HepG2 (cell line): ENCODE results near the gene HSPB9. TPM values are rescaled to one million over a fixed set of nuclear protein-coding genes. Genes with fewer than 3 reads are reported as not detected.
A peak's percentile ranks its signal among the peaks of the same experiment; 100 is the strongest.

Experiments
- ATAC-seq: fragments of 200-7000 bp; cut with Tn5 transposase; 3 replicates; pipeline ENCODE4 v1.9.1; 2020; ENCODE audit warnings: mild to moderate bottlenecking, moderate library complexity
- BruUV-seq: library from RNA; stranded (reverse); fragments of 400-500 nt; replicated peaks from 2 replicates; lab custom pipeline; 2021; lab: Mats Ljungman, UMichigan
- CTCF ChIA-PET: fragments of 300-600 bp; formaldehyde crosslinking; extraction: SDS; loops from one replicate; lab custom pipeline; 2021; ENCODE audit warnings: low total read pairs, inconsistent platforms, low intra/inter-chr PET ratio; lab: Yijun Ruan, JAX
- POLR2A ChIA-PET: fragments of 350-600 bp; sonication (Branson Sonifier 250); formaldehyde crosslinking; loops from one replicate; lab custom pipeline; 2020; ENCODE audit warnings: antibody characterized with exemption, inconsistent platforms; lab: Yijun Ruan, JAX
- DNase-seq: peaks from one replicate; pipeline ENCODE4 v3.0.0-alpha.2; 2015; ENCODE audit warnings: low spot score
- FAIRE-seq: peaks from 3 replicates; lab custom pipeline; 2011; peaks lifted over from hg19 to GRCh38; lab: Jason Lieb, UNC
- H2AFZ ChIP-seq: one replicate; pipeline ENCODE4 v1.6.1; 2011; ENCODE audit warnings: low read length, inconsistent platforms
- H3K27ac ChIP-seq: fragments of 300-600 bp; 3 replicates; pipeline ENCODE4 v1.8.0; 2011; ENCODE audit warnings: mixed run types, mild to moderate bottlenecking, mixed read lengths, low read length, inconsistent platforms; ENCODE audit not compliant: insufficient read depth; ENCODE audit errors: extremely low read length
- H3K27me3 ChIP-seq, 2 experiments: fragments of 200-600 bp in 1 of 2; 2 replicates in 1 of 2; 3 replicates in 1 of 2; pipeline versions ENCODE4 v1.6.0 to v1.8.0; 2011; ENCODE audit warnings: low read length in 2 of 2, mild to moderate bottlenecking in 2 of 2, moderate library complexity in 2 of 2, inconsistent platforms in 1 of 2; ENCODE audit not compliant: insufficient read depth in 2 of 2, control insufficient read depth in 1 of 2
- H3K36me3 ChIP-seq, 2 experiments: fragments of 200-600 bp in 1 of 2; replicated peaks in 1 of 2; 2 replicates in 1 of 2; 3 replicates in 1 of 2; pipeline versions ENCODE4 v1.5.1 to v1.8.0; 2011; ENCODE audit warnings: low read length in 2 of 2, inconsistent platforms in 1 of 2; ENCODE audit not compliant: insufficient read depth in 2 of 2, control insufficient read depth in 1 of 2
- H3K4me1 ChIP-seq: 2 replicates; pipeline ENCODE4 v1.5.1; 2012; ENCODE audit warnings: low read length, inconsistent platforms; ENCODE audit not compliant: insufficient read depth
- H3K4me2 ChIP-seq: 2 replicates; pipeline ENCODE4 v1.6.0; 2011; ENCODE audit warnings: low read depth, low read length, inconsistent platforms
- H3K4me3 ChIP-seq, 3 experiments: fragments of 200-600 bp in 1 of 3; sonication (generic), shearing (Covaris generic) in 1 of 3; replicated peaks in 1 of 3; 2 replicates each; pipeline ENCODE4 v1.5.1; 2011 to 2016; ENCODE audit warnings: low read length in 3 of 3, inconsistent platforms in 2 of 3, low read depth in 2 of 3, mild to moderate bottlenecking in 2 of 3, control low read depth in 1 of 3, mixed read lengths in 1 of 3; ENCODE audit not compliant: insufficient read depth in 1 of 3
- H3K79me2 ChIP-seq: one replicate; pipeline ENCODE4 v1.6.1; 2011; ENCODE audit warnings: low read length, inconsistent platforms; ENCODE audit not compliant: insufficient read depth
- H3K9ac ChIP-seq: 2 replicates; pipeline ENCODE4 v1.6.0; 2011; ENCODE audit warnings: mild to moderate bottlenecking, low read depth, low read length, inconsistent platforms; ENCODE audit not compliant: insufficient read depth
- H3K9me3 ChIP-seq: 2 replicates; pipeline ENCODE4 v1.5.1; 2012; ENCODE audit warnings: mild to moderate bottlenecking, low read length
- H4K20me1 ChIP-seq: 2 replicates; pipeline ENCODE4 v1.6.0; 2011; ENCODE audit warnings: inconsistent platforms, mild to moderate bottlenecking, low read length, moderate library complexity; ENCODE audit not compliant: insufficient read depth
- IRX3 ChIP-seq: sonication (generic); formaldehyde crosslinking; IDR thresholded peaks from 2 replicates; pipeline ENCODE4 v1.8.1; 2023; ENCODE audit warnings: mild to moderate bottlenecking, low read depth, missing genetic modification reagents, borderline replicate concordance
- KAT8 ChIP-seq: IDR thresholded peaks from 2 replicates; pipeline ENCODE4 v1.6.1; 2016; ENCODE audit warnings: missing genetic modification reagents, missing compliant biosample characterization
- LCORL ChIP-seq, 2 experiments: fragments of 450-650 bp in 1 of 2; sonication (generic) in 1 of 2; formaldehyde crosslinking in 1 of 2; IDR thresholded peaks; 2 replicates each; pipeline versions ENCODE4 v1.5.0 to v1.6.1; 2017 to 2020; ENCODE audit warnings: antibody characterized with exemption in 1 of 2, missing genetic modification reagents in 1 of 2
- MEIS1 ChIP-seq: sonication (generic); formaldehyde crosslinking; IDR thresholded peaks from 2 replicates; pipeline ENCODE4 v1.9.0; 2021; ENCODE audit warnings: mild to moderate bottlenecking, missing genetic modification reagents, moderate library complexity, borderline replicate concordance
- STAG1 ChIP-seq: sonication (generic); formaldehyde crosslinking; IDR thresholded peaks from 2 replicates; pipeline ENCODE4 v1.4.0; 2020; ENCODE audit warnings: missing genetic modification reagents
- TEAD3 ChIP-seq: optimal IDR thresholded peaks from 2 replicates; pipeline ENCODE3; 2016; ENCODE audit warnings: borderline replicate concordance
- ZNF430 ChIP-seq: sonication (generic); formaldehyde crosslinking; IDR thresholded peaks from 2 replicates; pipeline ENCODE4 v1.9.0; 2021; ENCODE audit warnings: mild to moderate bottlenecking, missing genetic modification reagents
- WGBS: methylation state at CpG from one replicate; pipeline ENCODE4 v1.1.6; 2017; ENCODE audit warnings: low lambda C conversion rate; 5-methylcytosine and 5-hydroxymethylcytosine counted together
- in situ Hi-C: cut with HindIII; loops from 2 replicates; pipeline ENCODE4 v1.10.0; 2017; ENCODE audit warnings: low pct_unique_long_range_greater_than_20kb; ENCODE audit not compliant: extremely low pct_ligation_motif_present
- intact Hi-C: fragments of 100-400 bp; cut with micrococcal nuclease; formaldehyde crosslinking; loops from one replicate; pipeline ENCODE4 v1.10.0; 2022; ENCODE audit not compliant: unreplicated experiment
- polyA plus RNA-seq, 8 experiments: library from polyadenylated mRNA; depleted of rRNA in 3 of 8; stranded (reverse) in 7 of 8; unstranded in 1 of 8; fragments of >200 nt; fragmentation: Illumina TruSeq in 4 of 8; extraction: Trizol in 4 of 8; gene quantifications; 2 replicates each; pipeline versions ENCODE4 v1.2.1 to v1.2.3, GENCODE V29; 2011 to 2016; ENCODE audit warnings: low read depth in 4 of 8, missing spikeins in 1 of 8, mixed read lengths in 1 of 8; ENCODE audit not compliant: insufficient read depth in 1 of 8
- total RNA-seq, 5 experiments: library from RNA; depleted of rRNA; stranded (reverse); fragments of >200 nt; fragmentation: Illumina TruSeq; extraction: Trizol; gene quantifications; 2 replicates each; pipeline ENCODE4 v1.2.3, GENCODE V29; 2016; ENCODE audit warnings: low read depth in 1 of 5
- TF ChIP-seq, protein P1 (sequence below): IDR thresholded peaks from 2 replicates; pipeline ENCODE4 v1.6.1; 2016; ENCODE audit warnings: missing genetic modification reagents, missing compliant biosample characterization
- TF ChIP-seq, protein P2 (sequence below): sonication (generic); formaldehyde crosslinking; IDR thresholded peaks from 2 replicates; pipeline ENCODE4 v1.4.0; 2020; ENCODE audit warnings: missing genetic modification reagents
- TF ChIP-seq, protein P3 (sequence below): sonication (generic); formaldehyde crosslinking; IDR thresholded peaks from 2 replicates; pipeline ENCODE4 v1.8.0; 2022; ENCODE audit warnings: missing genetic modification reagents, low read depth, mild to moderate bottlenecking, borderline replicate concordance
- TF ChIP-seq, protein P4 (sequence below): sonication (generic); formaldehyde crosslinking; IDR thresholded peaks from 2 replicates; pipeline ENCODE4 v1.5.1; 2020; ENCODE audit warnings: mild to moderate bottlenecking, missing genetic modification reagents, moderate library complexity
- TF ChIP-seq, protein P5 (sequence below): sonication (generic); formaldehyde crosslinking; IDR thresholded peaks from 2 replicates; pipeline ENCODE4 v1.5.0; 2020; ENCODE audit warnings: mild to moderate bottlenecking, missing genetic modification reagents, moderate library complexity

The HSPB9 gene
- total and polyA plus RNA-seq, 2 of the 13 experiments (the other 11 are each of a cell fraction or from before 2014, with no cell fraction given): 0.05 to 0.24 TPM

DNA sequence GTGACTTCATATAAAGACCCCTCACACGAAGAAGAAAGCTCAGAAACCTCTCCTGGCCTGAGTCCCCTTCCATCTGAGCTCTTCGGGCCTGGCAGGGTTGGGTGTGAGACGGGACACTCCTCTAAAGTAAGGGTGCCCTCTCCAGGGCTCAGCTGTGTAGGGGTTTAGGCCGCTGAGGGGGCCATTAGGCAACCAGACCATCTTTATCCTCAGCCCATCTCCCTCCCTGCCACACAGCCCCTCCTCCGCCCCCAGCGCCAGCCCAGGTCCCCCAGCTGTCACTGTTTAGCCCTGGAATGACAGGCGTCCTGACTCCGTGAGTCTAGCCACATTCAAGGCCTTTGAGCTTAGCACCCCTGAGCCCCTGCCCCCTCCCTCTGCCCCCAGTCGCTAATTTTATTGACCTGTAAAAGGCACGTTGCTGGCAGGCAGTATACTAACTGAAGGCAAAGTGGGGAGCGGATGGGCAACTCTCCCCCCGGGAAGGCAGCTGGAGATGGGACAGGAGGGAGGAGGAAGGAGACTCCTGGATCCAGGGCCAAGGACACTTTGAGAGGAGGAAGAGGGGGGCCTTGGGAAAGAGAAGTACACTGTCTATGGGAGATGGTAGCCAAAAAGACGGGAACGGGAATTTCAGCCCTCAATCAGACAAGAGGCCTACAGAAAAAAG is 23.7 kb upstream of the HSPB9 start:
- no peak for FAIRE-seq

More for the DNA sequence above, 23.7 kb upstream of the HSPB9 start:
- ChIA-PET POLR2A (interaction anchor here (0.7 to 1.0 kb wide), 4 partner anchors 13 to 139 kb away, joined by 3 to 4 read pairs (median 4); partner anchors contain the start of genes CNP and DHX58), CTCF (interaction anchor here (0.8 to 7.0 kb wide), 2 partner anchors 26 to 31 kb away, joined by 3 to 125 read pairs; no protein-coding TSS in a partner anchor)
- ATAC-seq (peak; percentile 36), DNase-seq (no peak)
- 7% methylated on average over 13 of the region's 14 CpGs for WGBS
- peak overlapping the region; percentile 65 for H3K4me2 ChIP-seq
- H3K79me2 ChIP-seq: no peaks in the 10 kb centered on the region
- H3K4me3 ChIP-seq: peak overlapping the region in 2 of 3 experiments; percentile 14 to 56; a peak in 2 of 6 replicates
- intact Hi-C loops (no loop called here), in situ Hi-C loops (no loop called here)
- no peak overlapping the region; the same call in 1 of the 2 replicates for H3K9ac ChIP-seq
- H3K27me3 ChIP-seq: peaks cover 6 to 55% of the 10 kb centered on the region in 2 experiments; a peak in 4 of 5 replicates
- BruUV-seq: no TSS peak
- H2AFZ ChIP-seq: no peak overlapping the region
- peaks cover 59% of the 10 kb centered on the region for H3K4me1 ChIP-seq
- H3K36me3 ChIP-seq: no peaks in the 10 kb centered on the region
- no peaks in the 10 kb centered on the region for H4K20me1 ChIP-seq
- TF ChIP-seq, protein P1, sequence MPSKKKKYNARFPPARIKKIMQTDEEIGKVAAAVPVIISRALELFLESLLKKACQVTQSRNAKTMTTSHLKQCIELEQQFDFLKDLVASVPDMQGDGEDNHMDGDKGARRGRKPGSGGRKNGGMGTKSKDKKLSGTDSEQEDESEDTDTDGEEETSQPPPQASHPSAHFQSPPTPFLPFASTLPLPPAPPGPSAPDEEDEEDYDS (CRISPR knock-in tag): no peak
- TF ChIP-seq MEIS1 (CRISPR knock-in tag) (no peak), KAT8 (CRISPR knock-in tag) (no peak), LCORL (IDR thresholded peaks at IDR 0.05) (no peak), LCORL (CRISPR knock-in tag; IDR thresholded peaks at IDR 0.05) (peak; percentile 25; the same call in 1 of the 2 replicates), ZNF430 (0 out of 2 replicates have a peak, but pooled peaks have one; percentile 13), STAG1 (CRISPR knock-in tag) (peak; percentile 41), TEAD3 (CRISPR knock-in tag) (peak; percentile 45), IRX3 (no peak)
- TF ChIP-seq, protein P2, sequence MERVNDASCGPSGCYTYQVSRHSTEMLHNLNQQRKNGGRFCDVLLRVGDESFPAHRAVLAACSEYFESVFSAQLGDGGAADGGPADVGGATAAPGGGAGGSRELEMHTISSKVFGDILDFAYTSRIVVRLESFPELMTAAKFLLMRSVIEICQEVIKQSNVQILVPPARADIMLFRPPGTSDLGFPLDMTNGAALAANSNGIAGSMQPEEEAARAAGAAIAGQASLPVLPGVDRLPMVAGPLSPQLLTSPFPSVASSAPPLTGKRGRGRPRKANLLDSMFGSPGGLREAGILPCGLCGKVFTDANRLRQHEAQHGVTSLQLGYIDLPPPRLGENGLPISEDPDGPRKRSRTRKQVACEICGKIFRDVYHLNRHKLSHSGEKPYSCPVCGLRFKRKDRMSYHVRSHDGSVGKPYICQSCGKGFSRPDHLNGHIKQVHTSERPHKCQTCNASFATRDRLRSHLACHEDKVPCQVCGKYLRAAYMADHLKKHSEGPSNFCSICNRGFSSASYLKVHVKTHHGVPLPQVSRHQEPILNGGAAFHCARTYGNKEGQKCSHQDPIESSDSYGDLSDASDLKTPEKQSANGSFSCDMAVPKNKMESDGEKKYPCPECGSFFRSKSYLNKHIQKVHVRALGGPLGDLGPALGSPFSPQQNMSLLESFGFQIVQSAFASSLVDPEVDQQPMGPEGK (CRISPR knock-in tag): peak; percentile 61; the same call in 1 of the 2 replicates
- TF ChIP-seq, protein P3, sequence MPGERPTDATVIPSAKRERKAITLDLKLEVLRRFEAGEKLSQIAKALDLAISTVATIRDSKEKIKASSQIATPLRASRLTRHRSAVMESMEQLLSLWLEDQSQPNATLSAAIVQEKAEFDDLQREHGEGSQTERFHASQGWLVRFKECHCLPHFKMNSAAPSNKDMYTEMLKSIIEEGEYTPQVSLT: no peak
- TF ChIP-seq, protein P4, sequence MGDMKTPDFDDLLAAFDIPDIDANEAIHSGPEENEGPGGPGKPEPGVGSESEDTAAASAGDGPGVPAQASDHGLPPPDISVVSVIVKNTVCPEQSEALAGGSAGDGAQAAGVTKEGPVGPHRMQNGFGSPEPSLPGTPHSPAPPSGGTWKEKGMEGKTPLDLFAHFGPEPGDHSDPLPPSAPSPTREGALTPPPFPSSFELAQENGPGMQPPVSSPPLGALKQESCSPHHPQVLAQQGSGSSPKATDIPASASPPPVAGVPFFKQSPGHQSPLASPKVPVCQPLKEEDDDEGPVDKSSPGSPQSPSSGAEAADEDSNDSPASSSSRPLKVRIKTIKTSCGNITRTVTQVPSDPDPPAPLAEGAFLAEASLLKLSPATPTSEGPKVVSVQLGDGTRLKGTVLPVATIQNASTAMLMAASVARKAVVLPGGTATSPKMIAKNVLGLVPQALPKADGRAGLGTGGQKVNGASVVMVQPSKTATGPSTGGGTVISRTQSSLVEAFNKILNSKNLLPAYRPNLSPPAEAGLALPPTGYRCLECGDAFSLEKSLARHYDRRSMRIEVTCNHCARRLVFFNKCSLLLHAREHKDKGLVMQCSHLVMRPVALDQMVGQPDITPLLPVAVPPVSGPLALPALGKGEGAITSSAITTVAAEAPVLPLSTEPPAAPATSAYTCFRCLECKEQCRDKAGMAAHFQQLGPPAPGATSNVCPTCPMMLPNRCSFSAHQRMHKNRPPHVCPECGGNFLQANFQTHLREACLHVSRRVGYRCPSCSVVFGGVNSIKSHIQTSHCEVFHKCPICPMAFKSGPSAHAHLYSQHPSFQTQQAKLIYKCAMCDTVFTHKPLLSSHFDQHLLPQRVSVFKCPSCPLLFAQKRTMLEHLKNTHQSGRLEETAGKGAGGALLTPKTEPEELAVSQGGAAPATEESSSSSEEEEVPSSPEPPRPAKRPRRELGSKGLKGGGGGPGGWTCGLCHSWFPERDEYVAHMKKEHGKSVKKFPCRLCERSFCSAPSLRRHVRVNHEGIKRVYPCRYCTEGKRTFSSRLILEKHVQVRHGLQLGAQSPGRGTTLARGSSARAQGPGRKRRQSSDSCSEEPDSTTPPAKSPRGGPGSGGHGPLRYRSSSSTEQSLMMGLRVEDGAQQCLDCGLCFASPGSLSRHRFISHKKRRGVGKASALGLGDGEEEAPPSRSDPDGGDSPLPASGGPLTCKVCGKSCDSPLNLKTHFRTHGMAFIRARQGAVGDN (CRISPR knock-in tag): no peak; the same call in 1 of the 2 replicates
- TF ChIP-seq, protein P5, sequence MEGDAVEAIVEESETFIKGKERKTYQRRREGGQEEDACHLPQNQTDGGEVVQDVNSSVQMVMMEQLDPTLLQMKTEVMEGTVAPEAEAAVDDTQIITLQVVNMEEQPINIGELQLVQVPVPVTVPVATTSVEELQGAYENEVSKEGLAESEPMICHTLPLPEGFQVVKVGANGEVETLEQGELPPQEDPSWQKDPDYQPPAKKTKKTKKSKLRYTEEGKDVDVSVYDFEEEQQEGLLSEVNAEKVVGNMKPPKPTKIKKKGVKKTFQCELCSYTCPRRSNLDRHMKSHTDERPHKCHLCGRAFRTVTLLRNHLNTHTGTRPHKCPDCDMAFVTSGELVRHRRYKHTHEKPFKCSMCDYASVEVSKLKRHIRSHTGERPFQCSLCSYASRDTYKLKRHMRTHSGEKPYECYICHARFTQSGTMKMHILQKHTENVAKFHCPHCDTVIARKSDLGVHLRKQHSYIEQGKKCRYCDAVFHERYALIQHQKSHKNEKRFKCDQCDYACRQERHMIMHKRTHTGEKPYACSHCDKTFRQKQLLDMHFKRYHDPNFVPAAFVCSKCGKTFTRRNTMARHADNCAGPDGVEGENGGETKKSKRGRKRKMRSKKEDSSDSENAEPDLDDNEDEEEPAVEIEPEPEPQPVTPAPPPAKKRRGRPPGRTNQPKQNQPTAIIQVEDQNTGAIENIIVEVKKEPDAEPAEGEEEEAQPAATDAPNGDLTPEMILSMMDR (CRISPR knock-in tag): peak; percentile 39
- H3K9me3 ChIP-seq: no peaks in the 10 kb centered on the region
- H3K27ac ChIP-seq: no peak overlapping the region
